ENCODE data around the gene BATF. TPM values are rescaled to one million over a fixed set of nuclear protein-coding genes. Genes with fewer than 3 reads are reported as not detected.

Gene BATF
- total RNA-seq, 2 experiments from 2014 or later = 0.98 to 1.5 TPM

DNA sequence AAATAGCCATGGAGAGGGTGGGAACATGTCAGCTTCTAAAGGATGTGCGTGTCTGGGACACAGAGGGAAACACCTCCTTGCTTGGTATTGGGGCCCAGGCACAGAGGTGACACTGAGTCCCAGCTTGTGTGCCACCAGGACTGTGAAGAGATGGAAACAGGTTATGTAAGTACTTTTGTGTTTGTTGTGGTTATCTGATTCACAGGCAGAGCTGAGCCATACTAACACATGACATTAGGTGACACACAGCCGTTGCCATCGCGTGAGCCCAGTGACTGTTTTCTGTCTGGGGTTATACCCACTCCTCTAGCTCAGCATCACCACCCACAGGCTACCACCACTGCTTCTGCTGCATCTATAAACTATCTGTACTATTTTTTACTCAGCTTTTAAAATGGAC is 44.1 kb downstream of the BATF start:
- CTCF ChIA-PET (ENCODE audit: unreplicated experiment) = no interaction called here

DNA sequence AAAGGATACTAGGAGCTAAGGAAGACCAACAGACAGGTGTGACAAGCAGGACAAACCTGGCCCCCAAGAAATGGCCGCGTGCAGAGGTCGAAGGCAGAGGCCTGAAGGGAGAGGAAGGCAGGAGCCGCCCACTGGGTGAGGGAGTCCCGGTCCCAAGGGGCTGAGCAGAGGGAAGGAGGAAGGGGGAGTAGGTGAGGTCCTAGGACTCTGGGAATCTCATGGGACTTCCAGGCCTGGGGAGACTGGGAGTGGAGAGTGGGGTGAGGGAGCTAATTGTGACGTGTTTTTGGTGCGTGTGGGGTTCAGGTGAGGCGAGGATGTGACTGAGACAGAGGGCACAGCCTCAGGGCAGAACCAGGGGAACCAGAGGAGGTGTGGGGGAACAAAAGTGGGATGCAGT is 44.5 kb downstream of the BATF start:
- ChIA-PET CTCF (ENCODE audit: unreplicated experiment) (no interaction called here), POLR2A (no interaction called here)
- intact Hi-C loops (cut with micrococcal nuclease; ENCODE audit: unreplicated experiment) = no loop called here

More for the DNA sequence above, 44.1 kb downstream of the BATF start:
- no peak for DNase-seq (ENCODE audit: low spot score)
- no peak overlapping the region for H3K4me2 ChIP-seq (ENCODE audit: low read length)
- H4K20me1 ChIP-seq (ENCODE audit: insufficient read depth, low read length) = no peaks in the 10 kb centered on the region
- no peak for TF ChIP-seq EZH2phosphoT487 (IDR thresholded peaks at IDR 0.05; ENCODE audit: borderline replicate concordance, low read depth, low read length)
- TF ChIP-seq, protein P1, sequence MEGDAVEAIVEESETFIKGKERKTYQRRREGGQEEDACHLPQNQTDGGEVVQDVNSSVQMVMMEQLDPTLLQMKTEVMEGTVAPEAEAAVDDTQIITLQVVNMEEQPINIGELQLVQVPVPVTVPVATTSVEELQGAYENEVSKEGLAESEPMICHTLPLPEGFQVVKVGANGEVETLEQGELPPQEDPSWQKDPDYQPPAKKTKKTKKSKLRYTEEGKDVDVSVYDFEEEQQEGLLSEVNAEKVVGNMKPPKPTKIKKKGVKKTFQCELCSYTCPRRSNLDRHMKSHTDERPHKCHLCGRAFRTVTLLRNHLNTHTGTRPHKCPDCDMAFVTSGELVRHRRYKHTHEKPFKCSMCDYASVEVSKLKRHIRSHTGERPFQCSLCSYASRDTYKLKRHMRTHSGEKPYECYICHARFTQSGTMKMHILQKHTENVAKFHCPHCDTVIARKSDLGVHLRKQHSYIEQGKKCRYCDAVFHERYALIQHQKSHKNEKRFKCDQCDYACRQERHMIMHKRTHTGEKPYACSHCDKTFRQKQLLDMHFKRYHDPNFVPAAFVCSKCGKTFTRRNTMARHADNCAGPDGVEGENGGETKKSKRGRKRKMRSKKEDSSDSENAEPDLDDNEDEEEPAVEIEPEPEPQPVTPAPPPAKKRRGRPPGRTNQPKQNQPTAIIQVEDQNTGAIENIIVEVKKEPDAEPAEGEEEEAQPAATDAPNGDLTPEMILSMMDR (conservative IDR thresholded peaks at IDR 0.05; ENCODE audit: low read length) = no peak
- intact Hi-C loops (cut with micrococcal nuclease; ENCODE audit: unreplicated experiment) = no loop called here
- no peak overlapping the region for H2AFZ ChIP-seq (ENCODE audit: low read length)
- POLR2A ChIA-PET = no interaction called here
- no peaks in the 10 kb centered on the region for H3K9me2 ChIP-seq (ENCODE audit: insufficient read depth, low read length)
- H3K9me3 ChIP-seq (ENCODE audit: low read length) = no peaks in the 10 kb centered on the region
- H3K4me1 ChIP-seq (ENCODE audit: insufficient read depth, low read length, poor library complexity, severe bottlenecking) = no peaks in the 10 kb centered on the region
- H3K4me3 ChIP-seq (ENCODE audit: low read depth, low read length, poor library complexity, severe bottlenecking) = no peak overlapping the region
- H3K79me2 ChIP-seq (ENCODE audit: insufficient read depth, low read depth, low read length) = no peaks in the 10 kb centered on the region
- BruUV-seq (replicated peaks) = no TSS peak
- no peak overlapping the region for H3K27ac ChIP-seq (ENCODE audit: low read depth, low read length, poor library complexity, severe bottlenecking)
- H3K36me3 ChIP-seq (ENCODE audit: insufficient read depth, low read length) = no peaks in the 10 kb centered on the region

DNA sequence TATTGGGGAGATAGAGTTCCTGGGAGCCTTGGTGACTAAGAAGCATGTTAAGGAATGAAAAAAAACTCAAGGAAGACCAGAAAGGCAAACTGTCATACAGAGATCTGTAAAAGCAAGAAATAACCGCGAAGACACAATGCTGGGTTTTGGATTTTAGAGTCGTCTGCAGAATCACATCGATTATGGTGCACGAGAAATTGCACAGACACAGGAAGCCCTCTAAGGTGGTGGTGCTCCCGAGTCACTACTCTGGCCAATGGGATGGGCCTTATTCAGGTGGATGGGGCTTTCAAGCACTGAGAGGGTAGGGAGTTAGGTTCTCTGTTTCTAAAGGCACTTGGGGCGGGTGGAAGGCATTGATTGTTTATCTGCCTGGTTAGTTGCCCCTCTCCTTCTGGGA is 45.9 kb downstream of the BATF start:
- ChIA-PET CTCF (ENCODE audit: unreplicated experiment) (no interaction called here), POLR2A (no interaction called here)
- Histone ChIP-seq H3K9me3 (ENCODE audit: low read length) (no peaks in the 10 kb centered on the region), H3K4me2 (ENCODE audit: low read length) (no peak overlapping the region), H3K36me3 (ENCODE audit: insufficient read depth, low read length) (no peaks in the 10 kb centered on the region), H3K4me1 (ENCODE audit: insufficient read depth, low read length, poor library complexity, severe bottlenecking) (no peaks in the 10 kb centered on the region), H3K4me3 (ENCODE audit: low read depth, low read length, poor library complexity, severe bottlenecking) (no peak overlapping the region), H3K27ac (ENCODE audit: low read depth, low read length, poor library complexity, severe bottlenecking) (no peak overlapping the region), H2AFZ (ENCODE audit: low read length) (no peak overlapping the region), H3K79me2 (ENCODE audit: insufficient read depth, low read depth, low read length) (no peaks in the 10 kb centered on the region), H4K20me1 (ENCODE audit: insufficient read depth, low read length) (no peaks in the 10 kb centered on the region), H3K9me2 (ENCODE audit: insufficient read depth, low read length) (no peaks in the 10 kb centered on the region)
- intact Hi-C loops (cut with micrococcal nuclease; ENCODE audit: unreplicated experiment) = no loop called here
- BruUV-seq (replicated peaks) = no TSS peak
- TF ChIP-seq, protein P1 (conservative IDR thresholded peaks at IDR 0.05; ENCODE audit: low read length) = no peak
- no peak for TF ChIP-seq EZH2phosphoT487 (IDR thresholded peaks at IDR 0.05; ENCODE audit: borderline replicate concordance, low read depth, low read length)
- no peak for DNase-seq (ENCODE audit: low spot score)

More for the DNA sequence above, 44.5 kb downstream of the BATF start:
- Histone ChIP-seq H3K4me2 (ENCODE audit: low read length) (no peak overlapping the region), H2AFZ (ENCODE audit: low read length) (no peak overlapping the region), H3K79me2 (ENCODE audit: insufficient read depth, low read depth, low read length) (no peaks in the 10 kb centered on the region), H3K9me3 (ENCODE audit: low read length) (no peaks in the 10 kb centered on the region), H3K9me2 (ENCODE audit: insufficient read depth, low read length) (no peaks in the 10 kb centered on the region), H4K20me1 (ENCODE audit: insufficient read depth, low read length) (no peaks in the 10 kb centered on the region), H3K4me3 (ENCODE audit: low read depth, low read length, poor library complexity, severe bottlenecking) (no peak overlapping the region), H3K4me1 (ENCODE audit: insufficient read depth, low read length, poor library complexity, severe bottlenecking) (no peaks in the 10 kb centered on the region), H3K36me3 (ENCODE audit: insufficient read depth, low read length) (no peaks in the 10 kb centered on the region), H3K27ac (ENCODE audit: low read depth, low read length, poor library complexity, severe bottlenecking) (no peak overlapping the region)
- TF ChIP-seq EZH2phosphoT487 (IDR thresholded peaks at IDR 0.05; ENCODE audit: borderline replicate concordance, low read depth, low read length) = no peak
- TF ChIP-seq, protein P1 (conservative IDR thresholded peaks at IDR 0.05; ENCODE audit: low read length) = no peak
- DNase-seq (ENCODE audit: low spot score) = no peak
- no TSS peak for BruUV-seq (replicated peaks)
